Keratinocyte (primary cell): ENCODE data around the gene C14orf119. TPM values are rescaled to one million over a fixed set of nuclear protein-coding genes. Genes with fewer than 3 reads are reported as not detected.
A peak's percentile ranks its signal among the peaks of the same experiment; 100 is the strongest.

ENCODE experiments used
- DNase-seq: peaks from one replicate; pipeline ENCODE4 v3.0.0-alpha.2; 2011; ENCODE audit warnings: low read depth, missing footprints, low spot score
- FAIRE-seq: peaks from 2 replicates; lab custom pipeline; 2011; peaks lifted over from hg19 to GRCh38; lab: Jason Lieb, UNC
- H2AFZ ChIP-seq: 2 replicates; pipeline ENCODE4 v1.6.0; 2012; ENCODE audit warnings: low read length, control low read depth, inconsistent platforms; ENCODE audit not compliant: control insufficient read depth
- H3K27ac ChIP-seq: 2 replicates; pipeline ENCODE4 v1.5.1; 2011; ENCODE audit warnings: low read length; ENCODE audit not compliant: control insufficient read depth, insufficient read depth
- H3K27me3 ChIP-seq: 3 replicates; pipeline ENCODE4 v1.6.0; 2011; ENCODE audit warnings: low read length; ENCODE audit not compliant: control insufficient read depth, insufficient read depth; ENCODE audit errors: extremely low read depth
- H3K36me3 ChIP-seq, 2 experiments: 2 replicates in 1 of 2; 3 replicates in 1 of 2; pipeline ENCODE4 v1.5.1; 2011; ENCODE audit warnings: low read length in 2 of 2, mild to moderate bottlenecking in 1 of 2; ENCODE audit not compliant: control insufficient read depth in 2 of 2, insufficient read depth in 2 of 2; ENCODE audit errors: extremely low read depth in 1 of 2
- H3K4me1 ChIP-seq: 3 replicates; pipeline ENCODE4 v1.5.1; 2011; ENCODE audit warnings: low read length; ENCODE audit not compliant: control insufficient read depth, insufficient read depth; ENCODE audit errors: extremely low read depth
- H3K4me2 ChIP-seq: 3 replicates; pipeline ENCODE4 v1.6.0; 2011; ENCODE audit warnings: low read depth, low read length; ENCODE audit not compliant: control insufficient read depth, insufficient read depth; ENCODE audit errors: extremely low read depth
- H3K4me3 ChIP-seq, 3 experiments: fragments of 200-600 bp in 1 of 3; sonication (generic) in 1 of 3; 2 replicates in 2 of 3; 3 replicates in 1 of 3; pipeline ENCODE4 v1.5.1; 2011 to 2016; ENCODE audit warnings: low read length in 3 of 3, mild to moderate bottlenecking in 3 of 3, control low read depth in 2 of 3, inconsistent platforms in 1 of 3, low read depth in 1 of 3, mixed read lengths in 1 of 3, mixed run types in 1 of 3, moderate library complexity in 1 of 3; ENCODE audit not compliant: control insufficient read depth in 2 of 3, insufficient read depth in 2 of 3; ENCODE audit errors: extremely low read depth in 1 of 3
- H3K79me2 ChIP-seq: 2 replicates; pipeline ENCODE4 v1.6.0; 2012; ENCODE audit warnings: low read length; ENCODE audit not compliant: control insufficient read depth, insufficient read depth
- H3K9ac ChIP-seq: 3 replicates; pipeline ENCODE4 v1.6.0; 2011; ENCODE audit warnings: low read length; ENCODE audit not compliant: control insufficient read depth, insufficient read depth; ENCODE audit errors: extremely low read depth
- H3K9me1 ChIP-seq: 3 replicates; pipeline ENCODE4 v1.6.0; 2011; ENCODE audit warnings: low read length; ENCODE audit not compliant: control insufficient read depth, insufficient read depth; ENCODE audit errors: extremely low read depth
- H3K9me3 ChIP-seq: 2 replicates; pipeline ENCODE4 v1.5.1; 2012; ENCODE audit warnings: low read depth, low read length; ENCODE audit not compliant: control insufficient read depth
- H4K20me1 ChIP-seq: 3 replicates; pipeline ENCODE4 v1.6.0; 2011; ENCODE audit warnings: low read length; ENCODE audit not compliant: control insufficient read depth, insufficient read depth; ENCODE audit errors: extremely low read depth
- CTCF ChIP-seq, 3 experiments: IDR thresholded peaks in 1 of 3; conservative IDR thresholded peaks in 1 of 3; optimal IDR thresholded peaks in 1 of 3; 2 replicates in 2 of 3; 3 replicates in 1 of 3; pipeline versions ENCODE3 to v1.5.1; 2011; ENCODE audit warnings: low read length in 3 of 3, mild to moderate bottlenecking in 3 of 3, moderate library complexity in 2 of 3, control low read depth in 1 of 3, inconsistent platforms in 1 of 3; ENCODE audit not compliant: insufficient read depth in 2 of 3; ENCODE audit errors: extremely low read depth in 1 of 3
- EZH2 ChIP-seq: IDR thresholded peaks from one replicate; pipeline ENCODE4 v1.6.1; 2012; ENCODE audit warnings: inconsistent platforms, mild to moderate bottlenecking, low read length, moderate library complexity
- dilution Hi-C: fragments of 300-500 bp; cut with MboI; formaldehyde crosslinking; loops from one replicate; pipeline ENCODE4 v1.7.0; 2020; ENCODE audit warnings: low sequenced_read_pairs; ENCODE audit not compliant: extremely low pct_ligation_motif_present
- polyA plus RNA-seq, 5 experiments: library from polyadenylated mRNA; depleted of rRNA in 3 of 5; stranded (reverse) in 3 of 5; stranded (forward) in 1 of 5; unstranded in 1 of 5; fragments of >200 nt; gene quantifications; 1 replicate in 1 of 5; 2 replicates in 3 of 5; 3 replicates in 1 of 5; pipeline versions ENCODE4 v1.2.1 to v1.2.3, GENCODE V29; 2011 to 2012; ENCODE audit warnings: missing spikeins in 2 of 5, low read depth in 1 of 5, low replicate concordance in 1 of 5

C14orf119 gene
- polyA plus RNA-seq, 1 donor (not counting 4 experiments of a cell fraction or from before 2014, with no cell fraction given): 73.7 TPM

- H3K4me1 ChIP-seq: peaks cover 25% of the 10 kb centered on the region
- DNase-seq (no peak), FAIRE-seq (no peak)
- no peak overlapping the region for H3K27ac ChIP-seq
- TF ChIP-seq EZH2: no peak
- TF ChIP-seq CTCF (optimal IDR thresholded peaks at IDR 0.05 in 1 of 3, IDR thresholded peaks at IDR 0.05 in 1 of 3, conservative IDR thresholded peaks at IDR 0.05 in 1 of 3; ENCODE audit: extremely low read depth in 1 of 3, insufficient read depth in 2 of 3, low read length in 3 of 3): no peak
- no peaks in the 10 kb centered on the region for H3K27me3 ChIP-seq
- no peaks in the 10 kb centered on the region for H4K20me1 ChIP-seq
- H3K4me2 ChIP-seq: no peak overlapping the region
- no peaks in the 10 kb centered on the region for H3K79me2 ChIP-seq
- no peak overlapping the region for H2AFZ ChIP-seq
- H3K9me3 ChIP-seq: no peaks in the 10 kb centered on the region
- dilution Hi-C loops: no loop called here
- H3K36me3 ChIP-seq: peaks cover 11% of the 10 kb centered on the region in 2 experiments
- no peak overlapping the region for H3K9ac ChIP-seq
- no peaks in the 10 kb centered on the region for H3K9me1 ChIP-seq
- no peak overlapping the region for H3K4me3 ChIP-seq
These were observed 39.6 kb upstream of the C14orf119 start for GRCh38 chr14:23055621-23056144.

DNA sequence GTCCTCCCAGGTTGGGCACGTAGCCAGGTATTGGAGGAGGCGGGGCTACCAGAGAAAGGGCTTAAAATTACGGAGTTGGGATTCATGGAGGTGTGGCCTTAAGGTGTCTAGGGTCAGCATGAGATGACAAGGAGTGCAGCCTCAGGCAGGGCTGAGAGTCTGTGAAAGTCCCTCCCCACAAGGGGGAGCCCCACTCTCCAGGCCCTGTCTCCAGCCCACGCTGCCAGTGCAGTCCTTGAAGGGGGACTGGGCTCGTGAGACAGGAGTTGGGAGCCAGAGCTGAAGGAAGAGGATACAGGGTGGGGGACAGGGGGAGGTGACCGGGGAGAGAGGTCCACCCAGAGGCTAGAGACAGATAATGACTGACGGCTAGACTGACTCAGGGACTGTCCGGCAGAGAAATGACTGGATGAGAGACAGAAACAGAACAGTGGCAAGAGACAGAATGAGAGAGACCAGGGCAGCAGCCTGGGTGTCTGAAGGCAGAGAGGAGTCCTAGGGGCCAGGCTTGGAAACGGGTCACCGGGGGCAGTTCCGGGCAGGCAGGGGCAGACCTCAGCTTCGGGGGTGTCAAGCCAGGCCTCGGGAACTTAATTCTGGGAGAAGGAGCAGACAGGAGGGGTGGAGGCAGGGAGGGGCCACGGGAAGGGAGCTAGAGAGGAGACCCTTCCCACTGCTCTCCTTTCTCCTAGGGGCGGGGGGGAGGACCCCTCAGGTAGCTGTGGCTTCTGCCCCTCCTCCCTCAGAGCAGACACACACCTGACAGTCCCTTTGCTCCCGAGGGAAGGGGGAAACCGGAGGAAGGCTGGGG lies 39.0 kb upstream of the C14orf119 start:
- TF ChIP-seq CTCF (optimal IDR thresholded peaks at IDR 0.05 in 1 of 3, IDR thresholded peaks at IDR 0.05 in 1 of 3, conservative IDR thresholded peaks at IDR 0.05 in 1 of 3; ENCODE audit: extremely low read depth in 1 of 3, insufficient read depth in 2 of 3, low read length in 3 of 3) (peak; percentile 77 to 86 (median 84)), EZH2 (no peak)
- peak; percentile 79 for FAIRE-seq

More for the DNA sequence above, 39.0 kb upstream of the C14orf119 start:
- Histone ChIP-seq H3K36me3 (peaks cover 16 to 17% of the 10 kb centered on the region in 2 experiments), H3K9ac (peak overlapping the region; percentile 58), H3K4me2 (peak overlapping the region; percentile 89), H3K79me2 (peaks cover 5% of the 10 kb centered on the region), H3K9me1 (no peaks in the 10 kb centered on the region), H3K27me3 (no peaks in the 10 kb centered on the region), H3K9me3 (no peaks in the 10 kb centered on the region), H3K4me1 (peaks cover 25% of the 10 kb centered on the region), H3K4me3 (peak overlapping the region; percentile 28 to 63 (median 63)), H2AFZ (peak overlapping the region; percentile 30), H4K20me1 (no peaks in the 10 kb centered on the region), H3K27ac (no peak overlapping the region)
- peak; percentile 58 for DNase-seq
- dilution Hi-C loops: no loop called here
